ENCODE results near the gene AGRN. TPM values are rescaled to one million over a fixed set of nuclear protein-coding genes. Genes with fewer than 3 reads are reported as not detected.

The AGRN gene
- total RNA-seq, 3 donors from 2014 or later (not counting 1 experiment from before 2014, with no cell fraction given): 4.1 to 5.0 (median 4.6) TPM

- Mint-ChIP-seq H3K4me1 (peaks cover 20 to 23% of the 10 kb centered on the region in 2 donors), H3K27ac (peak overlapping the region; percentile 43 to 78)
- WGBS (ENCODE audit: insufficient coverage): 55% methylated on average over 7 of the region's 7 CpGs
Measured at GRCh38 chr1:1004420-1004779, 15.5 kb upstream of the AGRN start.

GRCh38 chr1:1004780-1005697, 14.9 kb upstream of the AGRN start:
- H3K27me3 Mint-ChIP-seq (ENCODE audit: low read depth in 2 of 2): peaks cover 11 to 31% of the 10 kb centered on the region in 2 donors
- TF ChIP-seq, protein P1, sequence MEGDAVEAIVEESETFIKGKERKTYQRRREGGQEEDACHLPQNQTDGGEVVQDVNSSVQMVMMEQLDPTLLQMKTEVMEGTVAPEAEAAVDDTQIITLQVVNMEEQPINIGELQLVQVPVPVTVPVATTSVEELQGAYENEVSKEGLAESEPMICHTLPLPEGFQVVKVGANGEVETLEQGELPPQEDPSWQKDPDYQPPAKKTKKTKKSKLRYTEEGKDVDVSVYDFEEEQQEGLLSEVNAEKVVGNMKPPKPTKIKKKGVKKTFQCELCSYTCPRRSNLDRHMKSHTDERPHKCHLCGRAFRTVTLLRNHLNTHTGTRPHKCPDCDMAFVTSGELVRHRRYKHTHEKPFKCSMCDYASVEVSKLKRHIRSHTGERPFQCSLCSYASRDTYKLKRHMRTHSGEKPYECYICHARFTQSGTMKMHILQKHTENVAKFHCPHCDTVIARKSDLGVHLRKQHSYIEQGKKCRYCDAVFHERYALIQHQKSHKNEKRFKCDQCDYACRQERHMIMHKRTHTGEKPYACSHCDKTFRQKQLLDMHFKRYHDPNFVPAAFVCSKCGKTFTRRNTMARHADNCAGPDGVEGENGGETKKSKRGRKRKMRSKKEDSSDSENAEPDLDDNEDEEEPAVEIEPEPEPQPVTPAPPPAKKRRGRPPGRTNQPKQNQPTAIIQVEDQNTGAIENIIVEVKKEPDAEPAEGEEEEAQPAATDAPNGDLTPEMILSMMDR (IDR thresholded peaks at IDR 0.05): no peak
- 12% methylated on average over 21 of the region's 21 CpGs for WGBS (ENCODE audit: insufficient coverage)
- no peaks in the 10 kb centered on the region for H3K9me3 Mint-ChIP-seq
- Histone ChIP-seq H3K4me3 (ENCODE audit: low read length) (no peak overlapping the region), H3K27me3 (ENCODE audit: control insufficient read depth, insufficient read depth, low read length) (peaks cover 25% of the 10 kb centered on the region), H3K27ac (ENCODE audit: low read length) (no peak overlapping the region), H3K36me3 (ENCODE audit: control insufficient read depth, insufficient read depth, low read length) (no peaks in the 10 kb centered on the region), H3K4me1 (ENCODE audit: control insufficient read depth, insufficient read depth, low read length) (peaks cover 49% of the 10 kb centered on the region), H3K9me3 (ENCODE audit: control insufficient read depth, insufficient read depth, low read length) (no peaks in the 10 kb centered on the region)
- peak overlapping the region; percentile 68 for H3K4me3 Mint-ChIP-seq
- DNase-seq (no peak), ATAC-seq (peak; percentile 2 to 8 (median 4))
- H3K4me1 Mint-ChIP-seq: peaks cover 20 to 23% of the 10 kb centered on the region in 2 donors
- H3K27ac Mint-ChIP-seq: peak overlapping the region; percentile 43 to 78
- no peaks in the 10 kb centered on the region for H3K36me3 Mint-ChIP-seq
- intact Hi-C loops (cut with micrococcal nuclease): no loop called here

More at GRCh38 chr1:1004420-1004779, 15.5 kb upstream of the AGRN start:
- intact Hi-C loops (cut with micrococcal nuclease): no loop called here
- Histone ChIP-seq H3K36me3 (ENCODE audit: control insufficient read depth, insufficient read depth, low read length) (no peaks in the 10 kb centered on the region), H3K9me3 (ENCODE audit: control insufficient read depth, insufficient read depth, low read length) (no peaks in the 10 kb centered on the region), H3K4me1 (ENCODE audit: control insufficient read depth, insufficient read depth, low read length) (peaks cover 46% of the 10 kb centered on the region), H3K27ac (ENCODE audit: low read length) (no peak overlapping the region), H3K27me3 (ENCODE audit: control insufficient read depth, insufficient read depth, low read length) (peaks cover 27% of the 10 kb centered on the region), H3K4me3 (ENCODE audit: low read length) (no peak overlapping the region)
- no peaks in the 10 kb centered on the region for H3K9me3 Mint-ChIP-seq
- H3K36me3 Mint-ChIP-seq: no peaks in the 10 kb centered on the region
- ATAC-seq: no peak
- DNase-seq: no peak
- peaks cover 11 to 31% of the 10 kb centered on the region in 2 donors for H3K27me3 Mint-ChIP-seq (ENCODE audit: low read depth in 2 of 2)
- TF ChIP-seq, protein P1 (IDR thresholded peaks at IDR 0.05): no peak
- H3K4me3 Mint-ChIP-seq: peak overlapping the region; percentile 65

DNA sequence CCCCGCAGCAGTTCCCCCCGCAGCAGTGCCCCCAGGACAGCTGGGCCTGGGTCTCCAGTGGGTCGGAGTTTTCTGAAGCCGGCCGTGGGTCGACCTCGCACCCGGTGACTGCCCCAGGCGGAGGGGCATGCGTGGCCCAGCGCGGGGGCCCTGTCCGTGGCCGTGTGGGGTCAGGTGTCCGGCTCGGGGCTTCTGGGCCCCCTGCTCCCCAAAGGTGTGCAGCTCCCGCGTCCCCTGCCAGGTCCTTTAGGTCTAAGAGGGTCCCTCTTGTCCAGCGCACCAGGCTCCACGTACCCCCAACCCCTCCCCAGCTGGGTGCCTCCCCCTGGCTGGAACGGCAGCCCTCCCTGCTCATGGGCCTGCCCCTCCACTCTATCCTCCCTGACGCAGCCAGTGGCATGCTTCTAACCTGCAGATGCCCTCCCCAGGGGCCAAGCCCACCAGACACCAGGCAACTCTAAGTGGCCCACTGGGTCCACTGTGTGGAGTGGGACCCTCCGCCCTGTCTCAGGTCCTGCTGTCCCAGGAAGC, 14.1 kb upstream of the AGRN start:
- WGBS (ENCODE audit: insufficient coverage): 87% methylated on average over 23 of the region's 23 CpGs

More for the DNA sequence above, 14.1 kb upstream of the AGRN start:
- H3K4me1 Mint-ChIP-seq: peaks cover 17 to 19% of the 10 kb centered on the region in 2 donors
- Histone ChIP-seq H3K4me1 (ENCODE audit: control insufficient read depth, insufficient read depth, low read length) (peaks cover 45% of the 10 kb centered on the region), H3K36me3 (ENCODE audit: control insufficient read depth, insufficient read depth, low read length) (no peaks in the 10 kb centered on the region), H3K27ac (ENCODE audit: low read length) (no peak overlapping the region), H3K4me3 (ENCODE audit: low read length) (no peak overlapping the region), H3K9me3 (ENCODE audit: control insufficient read depth, insufficient read depth, low read length) (no peaks in the 10 kb centered on the region), H3K27me3 (ENCODE audit: control insufficient read depth, insufficient read depth, low read length) (peaks cover 21% of the 10 kb centered on the region)
- H3K36me3 Mint-ChIP-seq: no peaks in the 10 kb centered on the region
- H3K27me3 Mint-ChIP-seq (ENCODE audit: low read depth in 2 of 2): peaks cover 11 to 29% of the 10 kb centered on the region in 2 donors
- no peak overlapping the region for H3K27ac Mint-ChIP-seq
- no peak for ATAC-seq
- H3K4me3 Mint-ChIP-seq: no peak overlapping the region
- TF ChIP-seq, protein P1 (IDR thresholded peaks at IDR 0.05): no peak
- no peak for DNase-seq
- no peaks in the 10 kb centered on the region for H3K9me3 Mint-ChIP-seq
- intact Hi-C loops (cut with micrococcal nuclease): no loop called here
